Mesothelial cell of epicardium (in vitro differentiated cells): ENCODE data around the gene WIZ. TPM values are rescaled to one million over a fixed set of nuclear protein-coding genes. Genes with fewer than 3 reads are reported as not detected.

Experiments used
- DNase-seq, 2 experiments: peaks; one replicate each; pipeline ENCODE4 v3.0.0; 2021; ENCODE audit warnings: low spot score in 2 of 2; ENCODE audit not compliant: unreplicated experiment in 2 of 2
- H3K27ac Mint-ChIP-seq: 2 replicates; pipeline ENCODE4 v1.8.0; 2021; ENCODE audit warnings: mixed read lengths
- H3K27me3 Mint-ChIP-seq: 2 replicates; pipeline ENCODE4 v1.8.0; 2021; ENCODE audit warnings: low read depth, mixed read lengths
- H3K36me3 Mint-ChIP-seq: 2 replicates; pipeline ENCODE4 v1.8.0; 2021; ENCODE audit warnings: mixed read lengths
- H3K4me1 Mint-ChIP-seq: 2 replicates; pipeline ENCODE4 v1.8.0; 2021; ENCODE audit warnings: mixed read lengths
- H3K4me3 Mint-ChIP-seq: 2 replicates; pipeline ENCODE4 v1.8.0; 2021; ENCODE audit warnings: mild to moderate bottlenecking, moderate library complexity, mixed read lengths
- H3K9me3 Mint-ChIP-seq: 2 replicates; pipeline ENCODE4 v1.8.0; 2021; ENCODE audit warnings: mixed read lengths
- total RNA-seq: library from RNA; stranded (reverse); gene quantifications from 3 replicates; pipeline ENCODE4 v1.2.1, GENCODE V29; 2021
- TF ChIP-seq, protein P1 (sequence below): fragments of 200-600 bp; sonication (generic); IDR thresholded peaks from one replicate; pipeline ENCODE4 v1.5.0; 2021; ENCODE audit warnings: antibody characterized with exemption; ENCODE audit not compliant: unreplicated experiment

Gene WIZ
- total RNA-seq, 1 donor from 2014 or later: 57.5 TPM

DNA sequence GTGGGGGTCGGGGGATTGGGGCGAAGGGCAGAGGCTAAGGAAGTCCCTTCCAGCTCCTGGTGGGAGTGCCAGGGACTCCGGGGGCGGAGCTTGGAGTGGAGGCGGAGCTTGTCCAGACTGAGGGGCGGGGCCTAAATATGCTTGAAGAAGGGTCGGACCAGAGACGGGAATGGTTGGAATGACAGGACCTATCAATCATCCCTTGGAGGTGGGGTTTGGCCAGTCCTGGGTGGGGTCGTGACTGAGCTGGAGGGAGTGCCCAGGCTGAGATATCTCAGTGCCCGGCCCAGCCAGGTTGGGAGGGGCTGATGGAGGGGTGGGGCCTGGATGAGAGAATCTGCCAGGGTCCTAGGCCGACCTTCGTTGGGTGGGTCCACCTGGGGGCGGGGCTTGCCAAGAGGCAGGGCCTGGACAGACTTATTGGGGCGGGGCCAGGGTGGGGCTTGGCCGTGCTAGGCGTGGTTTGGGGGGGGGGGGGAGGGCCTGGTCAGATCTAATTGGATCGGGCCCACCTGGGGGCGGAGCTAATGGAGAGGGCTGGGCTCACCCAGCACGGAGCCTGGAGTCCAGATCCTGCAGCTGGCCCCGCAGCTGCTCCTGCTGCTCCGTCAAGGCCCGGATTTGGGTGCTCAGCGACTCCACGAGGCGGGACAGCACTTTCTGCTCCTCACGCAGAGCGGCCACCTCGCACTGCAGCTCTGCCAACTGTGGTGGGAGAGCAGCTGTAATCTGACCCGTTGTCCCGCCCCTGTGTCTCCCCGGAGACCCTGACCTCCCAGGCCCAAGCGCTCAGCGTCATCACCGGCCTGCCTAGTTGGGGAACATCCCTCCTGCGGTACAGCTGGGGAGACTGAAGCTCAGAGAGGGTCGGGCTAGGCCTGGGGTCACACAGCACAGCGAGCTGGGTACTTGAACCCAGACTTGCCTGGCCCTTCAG, 2.6 kb upstream of the WIZ start:
- H3K27ac Mint-ChIP-seq: no peak overlapping the region
- peaks cover 1% of the 10 kb centered on the region for H3K36me3 Mint-ChIP-seq
- TF ChIP-seq, protein P1, sequence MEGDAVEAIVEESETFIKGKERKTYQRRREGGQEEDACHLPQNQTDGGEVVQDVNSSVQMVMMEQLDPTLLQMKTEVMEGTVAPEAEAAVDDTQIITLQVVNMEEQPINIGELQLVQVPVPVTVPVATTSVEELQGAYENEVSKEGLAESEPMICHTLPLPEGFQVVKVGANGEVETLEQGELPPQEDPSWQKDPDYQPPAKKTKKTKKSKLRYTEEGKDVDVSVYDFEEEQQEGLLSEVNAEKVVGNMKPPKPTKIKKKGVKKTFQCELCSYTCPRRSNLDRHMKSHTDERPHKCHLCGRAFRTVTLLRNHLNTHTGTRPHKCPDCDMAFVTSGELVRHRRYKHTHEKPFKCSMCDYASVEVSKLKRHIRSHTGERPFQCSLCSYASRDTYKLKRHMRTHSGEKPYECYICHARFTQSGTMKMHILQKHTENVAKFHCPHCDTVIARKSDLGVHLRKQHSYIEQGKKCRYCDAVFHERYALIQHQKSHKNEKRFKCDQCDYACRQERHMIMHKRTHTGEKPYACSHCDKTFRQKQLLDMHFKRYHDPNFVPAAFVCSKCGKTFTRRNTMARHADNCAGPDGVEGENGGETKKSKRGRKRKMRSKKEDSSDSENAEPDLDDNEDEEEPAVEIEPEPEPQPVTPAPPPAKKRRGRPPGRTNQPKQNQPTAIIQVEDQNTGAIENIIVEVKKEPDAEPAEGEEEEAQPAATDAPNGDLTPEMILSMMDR: no peak
- peaks cover 18% of the 10 kb centered on the region for H3K4me1 Mint-ChIP-seq
- H3K9me3 Mint-ChIP-seq: no peaks in the 10 kb centered on the region
- peak in 1 of 2 experiments; percentile 67 for DNase-seq
- peaks cover 61% of the 10 kb centered on the region for H3K27me3 Mint-ChIP-seq
- H3K4me3 Mint-ChIP-seq: peak overlapping the region; percentile 40

DNA sequence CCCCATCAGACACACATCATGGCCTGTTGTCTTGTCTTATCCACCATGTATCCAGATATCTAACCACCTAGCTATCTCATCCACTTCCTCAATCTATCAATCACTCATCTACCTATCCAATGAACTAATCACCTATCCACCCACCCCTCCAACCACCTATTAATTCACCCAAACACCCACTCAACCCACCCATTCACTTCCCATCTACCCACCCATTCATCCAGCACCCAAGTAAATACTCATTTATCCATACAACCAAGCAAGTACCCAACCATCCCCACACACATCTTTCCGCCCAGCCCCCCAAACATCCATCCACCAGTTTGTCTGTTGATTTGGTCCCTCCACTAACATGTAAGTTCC, 753 bp upstream of the WIZ start:
- Mint-ChIP-seq H3K36me3 (peaks cover 4% of the 10 kb centered on the region), H3K4me1 (peaks cover 18% of the 10 kb centered on the region), H3K9me3 (no peaks in the 10 kb centered on the region), H3K27me3 (peaks cover 44% of the 10 kb centered on the region), H3K4me3 (peak overlapping the region; percentile 77), H3K27ac (peak overlapping the region; percentile 68)
- no peak for DNase-seq
- TF ChIP-seq, protein P1: no peak

DNA sequence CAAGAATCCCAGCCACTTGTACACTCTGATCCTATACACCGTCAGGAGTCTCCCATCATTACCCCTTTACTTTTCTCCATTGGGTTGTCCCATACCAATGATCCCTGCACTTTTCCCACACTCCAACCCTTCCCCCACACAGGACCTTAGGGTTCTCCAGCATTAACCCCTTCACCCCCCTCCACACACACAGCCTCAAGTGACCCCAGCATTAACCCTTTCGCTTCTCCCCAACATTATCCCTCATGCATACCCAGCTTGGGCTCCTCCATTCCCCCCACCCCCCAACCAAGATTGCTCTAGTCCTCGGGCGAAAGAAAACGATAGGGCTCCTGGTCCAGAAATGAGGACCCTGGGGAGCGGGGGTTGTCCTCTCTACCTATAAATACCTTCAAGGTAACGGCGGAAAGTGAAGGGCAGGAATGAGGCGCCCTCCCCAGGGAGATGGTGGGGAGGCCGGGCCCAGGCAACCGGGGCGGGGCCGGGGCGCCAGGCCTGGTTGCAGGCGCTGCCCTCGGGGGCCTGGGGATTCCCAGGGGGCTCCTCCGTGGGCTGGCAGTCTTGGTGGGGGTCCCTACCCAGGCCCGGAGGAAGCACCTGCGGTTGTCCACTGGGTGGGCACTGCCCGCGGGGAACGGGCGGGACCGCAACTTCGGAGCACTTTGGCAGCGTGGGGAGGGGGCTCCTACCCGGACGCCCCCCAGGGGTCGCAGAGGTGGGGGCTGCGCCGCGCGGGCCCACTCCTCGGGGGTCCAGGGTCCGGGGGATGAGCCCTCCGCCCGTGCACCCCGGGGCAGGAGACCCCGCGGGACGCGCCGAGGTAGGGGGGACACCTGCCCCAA, 757 bp downstream of the WIZ start:
- Mint-ChIP-seq H3K4me1 (peaks cover 18% of the 10 kb centered on the region), H3K9me3 (no peaks in the 10 kb centered on the region), H3K27me3 (peaks cover 29% of the 10 kb centered on the region), H3K27ac (peak overlapping the region; percentile 47), H3K36me3 (peaks cover 4% of the 10 kb centered on the region), H3K4me3 (peak overlapping the region; percentile 75)
- TF ChIP-seq, protein P1: no peak
- DNase-seq: no peak

DNA sequence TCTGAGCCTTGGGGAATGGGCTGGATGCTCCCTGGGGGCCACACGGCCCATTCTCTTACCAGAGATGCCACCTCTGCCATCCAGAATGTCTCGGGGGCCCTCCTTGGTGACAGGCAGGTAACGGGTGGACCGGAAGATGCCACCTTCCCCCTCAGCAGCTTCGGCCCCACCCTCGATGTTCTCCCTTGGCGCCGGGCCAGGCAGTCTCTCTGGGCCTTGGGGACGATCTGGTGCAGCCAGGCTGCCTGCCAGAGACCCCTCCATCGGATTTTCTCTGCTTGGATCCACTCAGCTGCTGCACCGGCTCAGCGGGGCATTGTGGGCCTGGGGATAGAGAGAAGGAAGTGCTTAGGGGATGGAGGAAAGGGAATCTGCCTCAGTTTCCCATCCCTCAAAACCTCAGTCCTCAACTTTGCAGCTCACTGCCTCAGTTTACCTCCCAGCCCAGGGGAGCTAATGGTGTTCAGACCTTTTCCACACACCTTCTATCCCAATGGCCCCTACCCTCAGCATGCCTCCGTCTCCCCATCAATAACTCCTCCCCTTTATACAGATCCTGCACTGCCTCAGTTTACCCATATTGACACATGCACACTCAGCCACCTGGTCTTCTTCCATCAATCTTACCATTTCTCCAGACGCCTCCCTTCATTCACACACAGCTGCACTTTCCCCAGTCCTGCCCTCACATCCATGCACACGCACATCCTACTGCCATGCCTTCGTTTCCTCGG, 1.5 kb downstream of the WIZ start:
- Mint-ChIP-seq H3K4me3 (peak overlapping the region; percentile 75), H3K27ac (no peak overlapping the region), H3K36me3 (peaks cover 4% of the 10 kb centered on the region), H3K4me1 (peaks cover 14% of the 10 kb centered on the region), H3K9me3 (no peaks in the 10 kb centered on the region), H3K27me3 (peaks cover 21% of the 10 kb centered on the region)
- DNase-seq: no peak
- TF ChIP-seq, protein P1: no peak

DNA sequence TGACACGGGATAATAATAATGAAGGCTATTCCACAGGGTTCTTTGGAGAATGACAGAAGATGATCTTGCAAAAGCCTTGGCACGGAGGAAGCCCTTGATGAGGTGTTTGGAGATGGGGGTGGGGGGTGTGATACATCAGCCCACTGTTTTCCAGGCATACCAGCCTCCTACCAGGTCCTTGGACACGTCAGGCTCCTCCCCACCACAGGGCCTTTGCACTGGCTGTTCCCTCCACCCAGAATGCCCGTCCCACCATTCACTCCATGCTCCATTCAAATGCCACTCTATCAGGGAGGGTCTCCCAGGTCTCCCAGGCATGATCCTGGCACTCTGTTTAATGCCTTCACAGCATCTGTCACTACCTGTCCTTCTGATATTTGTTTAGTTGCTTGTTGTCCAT, 2.7 kb downstream of the WIZ start:
- H3K4me3 Mint-ChIP-seq: no peak overlapping the region
- no peak for DNase-seq
- H3K27ac Mint-ChIP-seq: no peak overlapping the region

More for the DNA sequence above, 2.7 kb downstream of the WIZ start:
- Mint-ChIP-seq H3K36me3 (peaks cover 4% of the 10 kb centered on the region), H3K27me3 (peaks cover 14% of the 10 kb centered on the region), H3K4me1 (peaks cover 9% of the 10 kb centered on the region), H3K9me3 (no peaks in the 10 kb centered on the region)
- TF ChIP-seq, protein P1: no peak
